Transverse colon (tissue), 4 donors: ENCODE data around the gene CD59. TPM values are rescaled to one million over a fixed set of nuclear protein-coding genes. Genes with fewer than 3 reads are reported as not detected.

ENCODE experiments used
- DNase-seq: peaks from one replicate; pipeline ENCODE4 v3.0.0-alpha.2; 2019
- H3K27ac ChIP-seq, 4 donors: fragments of 200-600 bp; sonication (generic); 2 replicates each; pipeline ENCODE4 v1.5.1; 2016 to 2018; ENCODE audit warnings: inconsistent platforms in 4 of 4
- H3K27me3 ChIP-seq: fragments of 200-600 bp; sonication (generic); 2 replicates; pipeline ENCODE4 v1.5.1; 2017; ENCODE audit warnings: inconsistent platforms
- H3K36me3 ChIP-seq, 4 donors: fragments of 200-600 bp; sonication (generic); 2 replicates each; pipeline ENCODE4 v1.5.1; 2017 to 2019; ENCODE audit warnings: inconsistent platforms in 4 of 4
- H3K4me1 ChIP-seq, 4 donors: fragments of 200-600 bp; sonication (generic); 2 replicates each; pipeline ENCODE4 v1.5.1; 2017 to 2020; ENCODE audit warnings: inconsistent platforms in 4 of 4
- H3K4me3 ChIP-seq, 4 donors: fragments of 200-600 bp; sonication (generic); 1 replicate in 1 of 4; 2 replicates in 3 of 4; pipeline versions ENCODE4 v1.5.1 to v1.6.1; 2017 to 2019; ENCODE audit warnings: inconsistent platforms in 4 of 4
- H3K9me3 ChIP-seq, 2 donors: fragments of 200-600 bp; sonication (generic); 2 replicates each; pipeline ENCODE4 v1.5.1; 2017 to 2019; ENCODE audit warnings: inconsistent platforms in 2 of 2
- EP300 ChIP-seq: sonication (generic); formaldehyde crosslinking; IDR thresholded peaks from one replicate; pipeline ENCODE4 v1.6.1; 2017; ENCODE audit warnings: antibody characterized with exemption, low read depth
- POLR2A ChIP-seq: fragments of 450-650 bp; IDR thresholded peaks from one replicate; pipeline ENCODE4 v1.6.1; 2016; ENCODE audit warnings: antibody characterized with exemption, mild to moderate bottlenecking, moderate library complexity
- POLR2AphosphoS5 ChIP-seq, 3 donors: sonication (generic); formaldehyde crosslinking; IDR thresholded peaks; one replicate each; pipeline ENCODE4 v1.6.1; 2016; ENCODE audit warnings: antibody characterized with exemption in 3 of 3
- whole genome bisulfite sequencing, 2 donors: methylation state at CpG; one replicate each; pipeline ENCODE4 v1.1.5; 2018; ENCODE audit warnings: low coverage in 1 of 2; 5-methylcytosine and 5-hydroxymethylcytosine counted together
- in situ Hi-C, 4 donors: fragments of 200-750 bp; cut with MboI; loops; one replicate each; pipeline versions ENCODE4 v1.15.0 to v1.15.1; 2017; ENCODE audit warnings: low sequenced_read_pairs in 3 of 4, low pct_ligation_motif_present in 1 of 4, low pct_unique_long_range_greater_than_20kb in 1 of 4
- intact Hi-C: fragments of 100-400 bp; cut with DNase I; formaldehyde crosslinking; loops from one replicate; pipeline ENCODE4 v1.15.1; 2023; ENCODE audit warnings: low total_unique reads
- total RNA-seq, 4 donors: library from RNA; depleted of rRNA; stranded (reverse); fragments of >200 nt; gene quantifications; one replicate each; pipeline ENCODE4 v1.1.0, GENCODE V29; 2016
- TF ChIP-seq, protein P1 (sequence below), 5 experiments: fragments of 200-600 bp in 3 of 5; fragments of 450-650 bp in 2 of 5; sonication (generic) in 3 of 5; IDR thresholded peaks; 1 replicate in 2 of 5; 2 replicates in 3 of 5; pipeline ENCODE4 v1.5.1; 2016 to 2017; ENCODE audit warnings: antibody characterized with exemption in 5 of 5, inconsistent platforms in 3 of 5, mild to moderate bottlenecking in 2 of 5, moderate library complexity in 1 of 5

The CD59 gene
- total RNA-seq, 4 donors from 2014 or later = 64.7 to 213 (median 170) TPM

DNA sequence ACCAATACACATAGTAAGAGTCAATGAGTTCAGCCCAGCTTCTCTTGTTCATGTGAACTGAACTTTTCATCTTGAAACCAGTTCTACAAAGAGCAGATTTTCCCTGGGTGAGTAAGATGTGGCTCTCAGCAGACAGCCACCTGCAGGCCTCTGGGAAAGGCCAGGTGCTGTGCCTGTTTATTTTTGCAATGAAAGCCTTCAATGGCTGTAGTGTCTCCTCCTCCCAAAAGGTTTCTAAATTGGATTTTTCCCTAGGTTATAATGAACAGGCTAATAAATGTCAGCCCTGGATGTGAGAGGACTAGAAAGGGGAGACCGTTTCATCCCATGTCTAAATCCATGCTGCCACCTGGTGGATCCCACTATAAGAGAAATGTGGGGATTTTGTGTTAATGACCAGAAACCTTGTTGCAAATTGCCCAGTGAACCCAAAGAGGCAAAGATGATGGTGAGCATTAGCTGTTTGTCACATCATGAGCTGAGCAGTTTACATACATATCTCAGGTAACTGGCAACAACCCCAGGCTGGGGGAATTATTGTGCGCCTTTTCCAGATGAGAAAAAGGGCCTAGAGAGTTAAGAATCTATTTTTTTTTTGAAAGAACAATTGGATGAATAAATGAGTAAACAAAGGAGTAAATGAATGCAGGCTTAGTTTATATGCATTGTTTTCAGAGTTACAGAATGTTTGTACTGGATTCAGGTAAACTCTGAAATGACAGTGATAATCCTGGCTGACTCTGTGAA, 48.3 kb downstream of the CD59 start:
- in situ Hi-C loops = loop anchor here (10.0 to 25.0 kb wide), 2 partner anchors 323 to 326 kb away; no protein-coding TSS in a partner anchor
- intact Hi-C loops = no loop called here
- 56 to 91% methylated on average over 1 to 2 of the region's 2 CpGs for WGBS, 2 donors

DNA sequence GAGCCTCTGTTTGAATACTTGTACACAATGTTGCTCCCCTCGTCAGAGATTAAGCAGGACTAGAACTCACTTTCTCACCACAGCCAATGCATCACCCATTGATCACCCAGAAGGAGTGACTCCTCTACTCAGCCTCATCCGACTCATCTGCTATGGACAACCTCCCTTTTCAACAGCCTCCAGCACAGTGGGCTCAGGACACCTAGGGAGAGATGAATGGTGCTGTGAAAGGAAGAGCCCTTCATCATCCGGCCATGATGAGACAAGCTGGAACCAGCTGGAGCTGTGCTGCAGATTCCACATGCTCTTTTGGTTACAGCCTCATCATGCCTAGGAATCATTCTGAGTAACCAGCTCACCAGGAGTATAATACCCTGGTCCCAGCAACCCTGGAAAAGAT, 51.1 kb downstream of the CD59 start:
- Histone ChIP-seq H3K36me3 (no peaks in the 10 kb centered on the region), H3K4me1 (peaks cover 0 to 9% (median 1%) of the 10 kb centered on the region in 4 donors), H3K27me3 (peaks cover 14% of the 10 kb centered on the region), H3K9me3 (peaks cover 0 to 3% of the 10 kb centered on the region in 2 donors), H3K4me3 (no peak overlapping the region), H3K27ac (no peak overlapping the region)
- DNase-seq = no peak
- intact Hi-C loops (no loop called here), in situ Hi-C loops (loop anchor here (10.0 to 25.0 kb wide), 2 partner anchors 320 to 323 kb away; no protein-coding TSS in a partner anchor)
- TF ChIP-seq POLR2A = no peak
- 72% methylated on average over 3 of the region's 3 CpGs; no CpG with 5 or more reads in 1 of the 2 donors for WGBS, 2 donors

More for the DNA sequence above, 48.3 kb downstream of the CD59 start:
- Histone ChIP-seq H3K27me3 (no peaks in the 10 kb centered on the region), H3K36me3 (no peaks in the 10 kb centered on the region), H3K27ac (no peak overlapping the region), H3K9me3 (peaks cover 0 to 3% of the 10 kb centered on the region in 2 donors), H3K4me3 (no peak overlapping the region), H3K4me1 (peaks cover 15 to 37% (median 30%) of the 10 kb centered on the region in 4 donors)
- DNase-seq = no peak
- no peak for TF ChIP-seq POLR2A
- TF ChIP-seq, protein P1, sequence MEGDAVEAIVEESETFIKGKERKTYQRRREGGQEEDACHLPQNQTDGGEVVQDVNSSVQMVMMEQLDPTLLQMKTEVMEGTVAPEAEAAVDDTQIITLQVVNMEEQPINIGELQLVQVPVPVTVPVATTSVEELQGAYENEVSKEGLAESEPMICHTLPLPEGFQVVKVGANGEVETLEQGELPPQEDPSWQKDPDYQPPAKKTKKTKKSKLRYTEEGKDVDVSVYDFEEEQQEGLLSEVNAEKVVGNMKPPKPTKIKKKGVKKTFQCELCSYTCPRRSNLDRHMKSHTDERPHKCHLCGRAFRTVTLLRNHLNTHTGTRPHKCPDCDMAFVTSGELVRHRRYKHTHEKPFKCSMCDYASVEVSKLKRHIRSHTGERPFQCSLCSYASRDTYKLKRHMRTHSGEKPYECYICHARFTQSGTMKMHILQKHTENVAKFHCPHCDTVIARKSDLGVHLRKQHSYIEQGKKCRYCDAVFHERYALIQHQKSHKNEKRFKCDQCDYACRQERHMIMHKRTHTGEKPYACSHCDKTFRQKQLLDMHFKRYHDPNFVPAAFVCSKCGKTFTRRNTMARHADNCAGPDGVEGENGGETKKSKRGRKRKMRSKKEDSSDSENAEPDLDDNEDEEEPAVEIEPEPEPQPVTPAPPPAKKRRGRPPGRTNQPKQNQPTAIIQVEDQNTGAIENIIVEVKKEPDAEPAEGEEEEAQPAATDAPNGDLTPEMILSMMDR (IDR thresholded peaks at IDR 0.05) = peak; percentile 49 to 67 (median 51)

DNA sequence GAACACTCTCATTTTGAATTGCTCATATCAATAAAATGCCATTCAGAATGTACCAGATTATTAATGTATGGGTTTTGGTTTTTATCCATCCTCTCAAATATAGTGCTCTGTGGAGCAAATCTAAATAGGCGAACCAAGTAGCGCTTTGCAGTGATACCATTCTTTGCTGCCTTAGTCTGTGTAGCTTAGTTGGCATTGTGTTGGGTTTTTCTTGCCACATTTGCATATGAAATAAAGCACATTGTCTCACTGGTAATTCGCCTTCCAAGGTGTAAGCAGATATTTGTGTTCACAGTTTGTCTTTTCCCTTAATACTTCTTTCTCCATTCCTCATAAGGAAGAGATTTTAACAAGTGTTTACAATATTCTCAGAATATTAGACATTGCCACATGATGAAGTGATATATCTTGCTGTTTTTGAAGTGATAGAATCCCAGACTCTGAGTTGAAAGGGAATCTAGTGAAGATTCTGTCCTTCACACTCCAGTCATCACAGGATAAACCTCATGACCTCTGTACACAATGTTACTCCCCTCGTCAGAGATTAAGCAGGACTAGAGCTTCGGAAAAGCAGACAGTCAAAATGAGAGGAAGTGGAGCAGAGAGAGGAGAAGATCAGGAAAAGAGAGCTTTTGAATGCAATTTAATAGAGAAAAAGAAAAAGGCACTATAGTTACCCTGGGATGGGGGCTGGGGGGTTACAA, 52.1 kb downstream of the CD59 start:
- TF ChIP-seq, protein P1 (IDR thresholded peaks at IDR 0.05) = no peak
- TF ChIP-seq EP300 (no peak), POLR2A (no peak), POLR2AphosphoS5 (IDR thresholded peaks at IDR 0.05) (no peak)
- Histone ChIP-seq H3K4me1 (no peaks in the 10 kb centered on the region), H3K9me3 (peaks cover 0 to 3% of the 10 kb centered on the region in 2 donors), H3K36me3 (no peaks in the 10 kb centered on the region), H3K4me3 (no peak overlapping the region), H3K27ac (no peak overlapping the region), H3K27me3 (peaks cover 18% of the 10 kb centered on the region)
- no peak for DNase-seq
- intact Hi-C loops = no loop called here
- in situ Hi-C loops = loop anchor here (10.0 to 25.0 kb wide), 2 partner anchors 319 to 322 kb away; no protein-coding TSS in a partner anchor
- 73 to 75% methylated on average over 4 to 5 of the region's 5 CpGs for WGBS, 2 donors

DNA sequence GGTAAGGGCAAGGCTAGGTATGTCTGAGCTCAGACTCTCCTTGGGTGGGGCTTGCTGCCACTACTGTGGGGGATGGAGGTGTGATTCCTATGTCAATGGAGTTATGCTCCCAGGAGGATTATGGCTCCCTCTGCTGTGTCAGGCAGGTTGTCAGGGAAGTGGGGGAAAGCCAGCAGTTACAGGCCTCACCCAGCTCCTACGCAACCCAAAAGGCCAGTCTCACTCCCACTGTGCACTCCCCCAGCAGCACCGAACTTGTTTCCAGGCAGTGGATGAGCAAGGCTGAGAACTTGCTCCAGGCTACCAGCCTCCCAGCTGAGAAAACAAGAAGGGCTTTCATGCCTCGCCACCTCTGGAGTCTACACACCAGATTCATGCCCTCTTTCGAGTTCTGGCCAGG, 53.8 kb downstream of the CD59 start:
- in situ Hi-C loops (loop anchor here (10.0 to 25.0 kb wide), 2 partner anchors 318 to 320 kb away; no protein-coding TSS in a partner anchor), intact Hi-C loops (no loop called here)
- Histone ChIP-seq H3K4me3 (no peak overlapping the region), H3K36me3 (no peaks in the 10 kb centered on the region), H3K4me1 (no peaks in the 10 kb centered on the region), H3K27me3 (peaks cover 18% of the 10 kb centered on the region), H3K27ac (no peak overlapping the region), H3K9me3 (peaks cover 0 to 3% of the 10 kb centered on the region in 2 donors)
- 73 to 87% methylated on average over 3 to 4 of the region's 4 CpGs for whole genome bisulfite sequencing, 2 donors
- TF ChIP-seq EP300 = no peak
- no peak for TF ChIP-seq POLR2A
- TF ChIP-seq, protein P1 (IDR thresholded peaks at IDR 0.05) = no peak
- DNase-seq = no peak
